K562 (cell line): ENCODE results near the gene ZNF565. TPM values are rescaled to one million over a fixed set of nuclear protein-coding genes. Genes with fewer than 3 reads are reported as not detected.

ENCODE experiments used
- BRD9 ChIP-seq: fragments of 450-650 bp; IDR thresholded peaks from 2 replicates; pipeline ENCODE4 v1.6.1; 2018; ENCODE audit warnings: low read depth; ENCODE audit not compliant: partially characterized antibody
- CREB3L1 ChIP-seq: fragments of 450-650 bp; IDR thresholded peaks from 2 replicates; pipeline ENCODE4 v1.6.1; 2014; ENCODE audit warnings: low read depth, mild to moderate bottlenecking, moderate library complexity, borderline replicate concordance
- DNMT1 ChIP-seq: fragments of 450-650 bp; IDR thresholded peaks from 2 replicates; pipeline ENCODE4 v1.6.1; 2016; ENCODE audit warnings: antibody characterized with exemption, mild to moderate bottlenecking
- ELF4 ChIP-seq: fragments of 450-650 bp; formaldehyde crosslinking; IDR thresholded peaks from 2 replicates; pipeline ENCODE4 v1.4.0; 2022; ENCODE audit warnings: missing genetic modification characterization
- FOXP4 ChIP-seq: sonication (generic); formaldehyde crosslinking; IDR thresholded peaks from 2 replicates; pipeline ENCODE4 v1.8.0; 2022; ENCODE audit warnings: mild to moderate bottlenecking, missing genetic modification reagents, borderline replicate concordance
- GTF2A2 ChIP-seq: IDR thresholded peaks from 2 replicates; pipeline ENCODE4 v1.6.1; 2016; ENCODE audit warnings: mild to moderate bottlenecking, missing genetic modification characterization, missing compliant biosample characterization
- IRF9 ChIP-seq: fragments of 450-650 bp; IDR thresholded peaks from 2 replicates; pipeline ENCODE4 v1.6.1; 2016; ENCODE audit warnings: missing biosample characterization, missing genetic modification characterization
- JUND ChIP-seq, 2 experiments: IDR thresholded peaks; 2 replicates in 1 of 2; 3 replicates in 1 of 2; pipeline ENCODE4 v1.6.1; 2011; ENCODE audit warnings: borderline replicate concordance in 2 of 2, low read depth in 2 of 2, low read length in 2 of 2, improper control_type of control experiment in 1 of 2, missing biosample characterization in 1 of 2, missing genetic modification characterization in 1 of 2, missing genetic modification reagents in 1 of 2
- MCM7 ChIP-seq, 2 experiments: fragments of 450-650 bp; IDR thresholded peaks; 2 replicates each; pipeline ENCODE4 v1.6.1; 2016 to 2018
- POLR2A ChIP-seq: fragments of 450-650 bp; conservative IDR thresholded peaks from 2 replicates; pipeline ENCODE4 v1.6.1; 2016
- SNAPC5 ChIP-seq: fragments of 250-450 bp; sonication (Bioruptor Pico); IDR thresholded peaks from 2 replicates; pipeline ENCODE4 v1.8.0; 2021; ENCODE audit warnings: moderate library complexity, mild to moderate bottlenecking, inconsistent platforms
- SP1 ChIP-seq: sonication (generic); formaldehyde crosslinking; IDR thresholded peaks from 2 replicates; pipeline ENCODE4 v1.8.1; 2022; ENCODE audit warnings: mild to moderate bottlenecking, missing genetic modification reagents
- SUPT5H ChIP-seq: fragments of 450-650 bp; IDR thresholded peaks from 2 replicates; pipeline ENCODE4 v1.6.1; 2016
- TAF9B ChIP-seq: fragments of 450-650 bp; IDR thresholded peaks from 2 replicates; pipeline ENCODE4 v1.6.1; 2018; ENCODE audit warnings: mild to moderate bottlenecking; ENCODE audit not compliant: partially characterized antibody
- THRA ChIP-seq: fragments of 450-650 bp; IDR thresholded peaks from 2 replicates; pipeline ENCODE4 v1.6.1; 2017; ENCODE audit warnings: mild to moderate bottlenecking, moderate library complexity
- ZNF436 ChIP-seq: fragments of 250-450, 450-650 bp; sonication (Bioruptor Pico); formaldehyde crosslinking; IDR thresholded peaks from 2 replicates; pipeline ENCODE4 v1.7.0; 2020; ENCODE audit warnings: mild to moderate bottlenecking
- ZNF511 ChIP-seq: sonication (generic); formaldehyde crosslinking; IDR thresholded peaks from 2 replicates; pipeline ENCODE4 v1.8.0; 2022; ENCODE audit warnings: mild to moderate bottlenecking, missing genetic modification reagents
- polyA plus RNA-seq, 8 experiments: library from polyadenylated mRNA; depleted of rRNA in 4 of 8; stranded (reverse) in 5 of 8; unstranded in 3 of 8; fragments of >200 nt; fragmentation: Nextera tagmentation in 2 of 8; fragmentation: Illumina TruSeq in 1 of 8; extraction: Ambion mirVana in 2 of 8; extraction: Trizol in 1 of 8; gene quantifications; 2 replicates each; pipeline versions ENCODE4 v1.2.1 to v1.2.3, GENCODE V29; 2011 to 2014; ENCODE audit warnings: inconsistent platforms in 1 of 8, missing spikeins in 1 of 8
- total RNA-seq, 7 experiments: library from RNA; depleted of rRNA in 6 of 7; stranded (reverse); fragments of >200 nt in 6 of 7; fragmentation: Illumina TruSeq in 2 of 7; extraction: Trizol in 2 of 7; gene quantifications; 2 replicates each; pipeline versions ENCODE4 v1.2.1 to v1.2.3, GENCODE V29; 2011 to 2021; ENCODE audit warnings: low replicate concordance in 1 of 7
- TF ChIP-seq, protein P1 (sequence below): sonication (generic); formaldehyde crosslinking; IDR thresholded peaks from 2 replicates; pipeline ENCODE4 v1.8.1; 2023; ENCODE audit warnings: mild to moderate bottlenecking, missing genetic modification reagents, moderate library complexity

ZNF565 gene
- total and polyA plus RNA-seq, 9 of the 15 experiments (the other 6 are each of a cell fraction or from before 2014, with no cell fraction given), result 1.3 to 3.2 (median 2.6) TPM

GRCh38 chr19:36139473-36140303 lies 74.8 kb downstream of the ZNF565 start, which contains the start of gene CAPNS1 (continued):
- TF ChIP-seq JUND (IDR thresholded peaks at IDR 0.05; ENCODE audit: borderline replicate concordance, low read depth, low read length) (peak; percentile 92), JUND (tag; IDR thresholded peaks at IDR 0.05; ENCODE audit: borderline replicate concordance, low read depth, low read length) (peak; percentile 84; the same call in 1 of the 3 replicates), GTF2A2 (no peak), IRF9 (no peak), ZNF511 (no peak; the same call in 1 of the 2 replicates), THRA (no peak), CREB3L1 (peak; percentile 67), MCM7 (IDR thresholded peaks at IDR 0.05) (no peak), BRD9 (no peak), SUPT5H (peak; percentile 88), FOXP4 (CRISPR knock-in tag) (0 out of 2 replicates have a peak, but pooled peaks have one; percentile 35), ELF4 (CRISPR knock-in tag) (no peak), POLR2A (peak; percentile 92), SP1 (CRISPR knock-in tag) (peak; percentile 71), DNMT1 (no peak), TAF9B (peak; percentile 80), ZNF436 (CRISPR knock-in tag) (no peak), SNAPC5 (CRISPR knock-in tag) (no peak)
- TF ChIP-seq, protein P1, sequence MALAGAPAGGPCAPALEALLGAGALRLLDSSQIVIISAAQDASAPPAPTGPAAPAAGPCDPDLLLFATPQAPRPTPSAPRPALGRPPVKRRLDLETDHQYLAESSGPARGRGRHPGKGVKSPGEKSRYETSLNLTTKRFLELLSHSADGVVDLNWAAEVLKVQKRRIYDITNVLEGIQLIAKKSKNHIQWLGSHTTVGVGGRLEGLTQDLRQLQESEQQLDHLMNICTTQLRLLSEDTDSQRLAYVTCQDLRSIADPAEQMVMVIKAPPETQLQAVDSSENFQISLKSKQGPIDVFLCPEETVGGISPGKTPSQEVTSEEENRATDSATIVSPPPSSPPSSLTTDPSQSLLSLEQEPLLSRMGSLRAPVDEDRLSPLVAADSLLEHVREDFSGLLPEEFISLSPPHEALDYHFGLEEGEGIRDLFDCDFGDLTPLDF (CRISPR knock-in tag), result no peak
